Fibroblast of lung (primary cell): ENCODE data around the gene SLC51B. TPM values are rescaled to one million over a fixed set of nuclear protein-coding genes. Genes with fewer than 3 reads are reported as not detected.
A peak's percentile ranks its signal among the peaks of the same experiment; 100 is the strongest.

Source experiments
- DNase-seq, 2 donors: peaks; one replicate each; pipeline versions ENCODE4 v3.0.0 to v3.0.0-alpha.2; 2010; ENCODE audit warnings: low read depth in 2 of 2
- H2AFZ ChIP-seq: 2 replicates; pipeline ENCODE4 v1.5.1; 2012; ENCODE audit warnings: low read length, control low read depth, inconsistent platforms
- H3K27ac ChIP-seq: 2 replicates; pipeline ENCODE4 v1.5.1; 2011; ENCODE audit warnings: low read length, control low read depth; ENCODE audit not compliant: insufficient read depth
- H3K27me3 ChIP-seq: 2 replicates; pipeline ENCODE4 v1.5.1; 2011; ENCODE audit warnings: mild to moderate bottlenecking, low read length; ENCODE audit not compliant: control insufficient read depth, insufficient read depth
- H3K36me3 ChIP-seq: 2 replicates; pipeline ENCODE4 v1.5.1; 2011; ENCODE audit warnings: low read length; ENCODE audit not compliant: control insufficient read depth, insufficient read depth
- H3K4me1 ChIP-seq: 2 replicates; pipeline ENCODE4 v1.5.1; 2011; ENCODE audit warnings: low read length; ENCODE audit not compliant: control insufficient read depth, insufficient read depth; ENCODE audit errors: extremely low read depth
- H3K4me2 ChIP-seq: 2 replicates; pipeline ENCODE4 v1.5.1; 2011; ENCODE audit warnings: low read length, control low read depth; ENCODE audit not compliant: insufficient read depth; ENCODE audit errors: extremely low read depth
- H3K4me3 ChIP-seq, 4 experiments: fragments of 200-600 bp in 1 of 4; sonication (generic) in 1 of 4; replicated peaks in 1 of 4; 2 replicates each; pipeline ENCODE4 v1.5.1; 2011 to 2016; ENCODE audit warnings: low read length in 4 of 4, low read depth in 3 of 4, mild to moderate bottlenecking in 3 of 4, control low read depth in 2 of 4, inconsistent platforms in 1 of 4, mixed read lengths in 1 of 4; ENCODE audit not compliant: insufficient read depth in 1 of 4; ENCODE audit errors: control extremely low read depth in 1 of 4
- H3K79me2 ChIP-seq: 2 replicates; pipeline ENCODE4 v1.5.1; 2012; ENCODE audit warnings: mild to moderate bottlenecking, low read length, inconsistent platforms; ENCODE audit not compliant: control insufficient read depth, insufficient read depth
- H3K9ac ChIP-seq: 2 replicates; pipeline ENCODE4 v1.5.1; 2011; ENCODE audit warnings: mild to moderate bottlenecking, low read length, control low read depth; ENCODE audit not compliant: insufficient read depth
- H3K9me3 ChIP-seq: 2 replicates; pipeline ENCODE4 v1.5.1; 2012; ENCODE audit warnings: low read depth, low read length; ENCODE audit not compliant: control insufficient read depth, insufficient read depth
- H4K20me1 ChIP-seq: 2 replicates; pipeline ENCODE4 v1.5.1; 2011; ENCODE audit warnings: low read length; ENCODE audit not compliant: control insufficient read depth, insufficient read depth; ENCODE audit errors: extremely low read depth
- EZH2 ChIP-seq: IDR thresholded peaks from 2 replicates; pipeline ENCODE4 v1.5.1; 2012; ENCODE audit warnings: low read length, control low read depth, mild to moderate bottlenecking; ENCODE audit errors: missing control alignments
- polyA plus RNA-seq, 2 donors: library from polyadenylated mRNA; depleted of rRNA in 1 of 2; stranded (reverse) in 1 of 2; unstranded in 1 of 2; fragments of >200 nt; gene quantifications; 2 replicates each; pipeline ENCODE4 v1.2.1, GENCODE V29; 2011 to 2012; ENCODE audit warnings: missing spikeins in 1 of 2
- total RNA-seq: library from RNA; depleted of rRNA; stranded (reverse); fragments of >200 nt; gene quantifications from 2 replicates; pipeline ENCODE4 v1.2.1, GENCODE V29; 2014
- TF ChIP-seq, protein P1 (sequence below), 2 donors: IDR thresholded peaks in 1 of 2; conservative IDR thresholded peaks in 1 of 2; 1 replicate in 1 of 2; 2 replicates in 1 of 2; pipeline ENCODE4 v1.5.1; 2011 to 2012; ENCODE audit warnings: low read length in 2 of 2, control low read depth in 1 of 2, inconsistent platforms in 1 of 2, low read depth in 1 of 2, mild to moderate bottlenecking in 1 of 2

Gene SLC51B
- total and polyA plus RNA-seq, 2 donors (not counting 1 experiment from before 2014, with no cell fraction given): 0.66 to 0.98 TPM

GRCh38 chr15:65069779-65070546 is 24.8 kb downstream of the SLC51B start:
- H3K4me2 ChIP-seq: peak overlapping the region; percentile 47
- TF ChIP-seq EZH2: no peak
- TF ChIP-seq, protein P1, sequence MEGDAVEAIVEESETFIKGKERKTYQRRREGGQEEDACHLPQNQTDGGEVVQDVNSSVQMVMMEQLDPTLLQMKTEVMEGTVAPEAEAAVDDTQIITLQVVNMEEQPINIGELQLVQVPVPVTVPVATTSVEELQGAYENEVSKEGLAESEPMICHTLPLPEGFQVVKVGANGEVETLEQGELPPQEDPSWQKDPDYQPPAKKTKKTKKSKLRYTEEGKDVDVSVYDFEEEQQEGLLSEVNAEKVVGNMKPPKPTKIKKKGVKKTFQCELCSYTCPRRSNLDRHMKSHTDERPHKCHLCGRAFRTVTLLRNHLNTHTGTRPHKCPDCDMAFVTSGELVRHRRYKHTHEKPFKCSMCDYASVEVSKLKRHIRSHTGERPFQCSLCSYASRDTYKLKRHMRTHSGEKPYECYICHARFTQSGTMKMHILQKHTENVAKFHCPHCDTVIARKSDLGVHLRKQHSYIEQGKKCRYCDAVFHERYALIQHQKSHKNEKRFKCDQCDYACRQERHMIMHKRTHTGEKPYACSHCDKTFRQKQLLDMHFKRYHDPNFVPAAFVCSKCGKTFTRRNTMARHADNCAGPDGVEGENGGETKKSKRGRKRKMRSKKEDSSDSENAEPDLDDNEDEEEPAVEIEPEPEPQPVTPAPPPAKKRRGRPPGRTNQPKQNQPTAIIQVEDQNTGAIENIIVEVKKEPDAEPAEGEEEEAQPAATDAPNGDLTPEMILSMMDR (conservative IDR thresholded peaks at IDR 0.05 in 1 of 2, IDR thresholded peaks at IDR 0.05 in 1 of 2; ENCODE audit: low read depth in 1 of 2, low read length in 2 of 2): no peak

GRCh38 chr15:65071381-65071811 is 26.2 kb downstream of the SLC51B start:
- DNase-seq: no peak
- H4K20me1 ChIP-seq: no peaks in the 10 kb centered on the region

More at GRCh38 chr15:65069779-65070546, 24.8 kb downstream of the SLC51B start:
- peak overlapping the region; percentile 68 for H3K27ac ChIP-seq
- no peak overlapping the region for H2AFZ ChIP-seq
- no peaks in the 10 kb centered on the region for H3K79me2 ChIP-seq
- H3K9me3 ChIP-seq: no peaks in the 10 kb centered on the region
- no peaks in the 10 kb centered on the region for H4K20me1 ChIP-seq
- no peak overlapping the region for H3K9ac ChIP-seq
- H3K4me1 ChIP-seq: peaks cover 44% of the 10 kb centered on the region
- DNase-seq: no peak
- peaks cover 7% of the 10 kb centered on the region for H3K27me3 ChIP-seq
- H3K36me3 ChIP-seq: no peaks in the 10 kb centered on the region
- no peak overlapping the region for H3K4me3 ChIP-seq

DNA sequence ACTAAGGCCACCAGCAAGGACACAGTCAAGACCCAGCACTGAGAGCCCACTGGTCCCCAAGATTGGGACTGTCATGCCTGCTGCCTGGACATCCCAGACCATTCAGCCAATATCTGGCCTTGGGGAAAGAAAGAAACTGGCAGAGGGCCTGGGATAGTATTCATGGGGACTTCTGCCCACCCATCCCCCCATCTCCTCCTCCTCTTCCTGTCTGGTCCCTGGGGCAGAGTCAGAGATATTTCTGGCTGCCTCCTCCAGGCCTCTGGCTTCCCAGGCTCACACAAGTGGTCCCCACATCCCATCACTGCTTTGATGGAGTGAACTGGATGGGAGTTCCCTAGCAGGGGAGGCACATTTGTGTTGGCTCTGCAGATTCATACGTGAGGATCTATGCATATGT is 26.8 kb downstream of the SLC51B start:
- no peak overlapping the region for H2AFZ ChIP-seq
- DNase-seq: no peak

More at GRCh38 chr15:65071381-65071811, 26.2 kb downstream of the SLC51B start:
- no peaks in the 10 kb centered on the region for H3K36me3 ChIP-seq
- H3K4me1 ChIP-seq: peaks cover 44% of the 10 kb centered on the region
- H3K9ac ChIP-seq: no peak overlapping the region
- no peak overlapping the region for H3K4me3 ChIP-seq
- H3K27me3 ChIP-seq: peaks cover 4% of the 10 kb centered on the region
- H2AFZ ChIP-seq: no peak overlapping the region
- H3K79me2 ChIP-seq: no peaks in the 10 kb centered on the region
- H3K4me2 ChIP-seq: no peak overlapping the region
- H3K27ac ChIP-seq: no peak overlapping the region
- no peak for TF ChIP-seq EZH2
- TF ChIP-seq, protein P1 (conservative IDR thresholded peaks at IDR 0.05 in 1 of 2, IDR thresholded peaks at IDR 0.05 in 1 of 2; ENCODE audit: low read depth in 1 of 2, low read length in 2 of 2): no peak
- no peaks in the 10 kb centered on the region for H3K9me3 ChIP-seq

More for the DNA sequence above, 26.8 kb downstream of the SLC51B start:
- Histone ChIP-seq H3K9ac (no peak overlapping the region), H3K4me3 (no peak overlapping the region), H3K36me3 (no peaks in the 10 kb centered on the region), H3K4me1 (peaks cover 40% of the 10 kb centered on the region), H3K9me3 (no peaks in the 10 kb centered on the region), H4K20me1 (no peaks in the 10 kb centered on the region), H3K27me3 (no peaks in the 10 kb centered on the region), H3K79me2 (no peaks in the 10 kb centered on the region), H3K27ac (no peak overlapping the region), H3K4me2 (no peak overlapping the region)
- TF ChIP-seq EZH2: no peak
- TF ChIP-seq, protein P1 (conservative IDR thresholded peaks at IDR 0.05 in 1 of 2, IDR thresholded peaks at IDR 0.05 in 1 of 2; ENCODE audit: low read depth in 1 of 2, low read length in 2 of 2): no peak
